CD4-positive, alpha-beta T cell treated with Interleukin-1 beta for 1 hour (primary cell): ENCODE measurements around the gene BHLHA15.

Source experiments
- DNase-seq, 2 donors: peaks; one replicate each; pipeline ENCODE4 v3.0.0-alpha.2; 2020 to 2022

BHLHA15 gene

DNA sequence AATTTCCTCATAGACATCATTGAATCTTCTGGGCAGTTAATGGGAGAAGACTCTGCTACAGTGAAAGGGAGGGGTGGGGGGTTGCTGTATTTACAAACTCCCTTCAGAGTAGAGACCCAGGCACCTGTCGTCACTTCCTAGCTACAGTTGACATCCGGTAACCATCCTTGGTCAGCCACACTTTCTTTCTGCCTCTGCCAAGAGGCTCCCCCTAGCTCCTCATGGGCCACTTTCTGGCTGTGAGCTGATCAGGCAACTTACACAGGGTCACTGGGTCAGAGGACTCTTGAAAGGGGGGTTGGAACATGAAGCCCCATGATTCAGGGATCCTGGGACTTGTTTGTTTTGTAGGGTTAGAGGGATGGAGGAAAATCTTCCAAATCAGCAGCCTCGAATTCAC, 39.5 kb downstream of the BHLHA15 start:
- peak; percentile 52 to 69 for DNase-seq

GRCh38 chr7:98251231-98251600, 40.0 kb downstream of the BHLHA15 start:
- DNase-seq, result peak; percentile 56 to 70

DNA sequence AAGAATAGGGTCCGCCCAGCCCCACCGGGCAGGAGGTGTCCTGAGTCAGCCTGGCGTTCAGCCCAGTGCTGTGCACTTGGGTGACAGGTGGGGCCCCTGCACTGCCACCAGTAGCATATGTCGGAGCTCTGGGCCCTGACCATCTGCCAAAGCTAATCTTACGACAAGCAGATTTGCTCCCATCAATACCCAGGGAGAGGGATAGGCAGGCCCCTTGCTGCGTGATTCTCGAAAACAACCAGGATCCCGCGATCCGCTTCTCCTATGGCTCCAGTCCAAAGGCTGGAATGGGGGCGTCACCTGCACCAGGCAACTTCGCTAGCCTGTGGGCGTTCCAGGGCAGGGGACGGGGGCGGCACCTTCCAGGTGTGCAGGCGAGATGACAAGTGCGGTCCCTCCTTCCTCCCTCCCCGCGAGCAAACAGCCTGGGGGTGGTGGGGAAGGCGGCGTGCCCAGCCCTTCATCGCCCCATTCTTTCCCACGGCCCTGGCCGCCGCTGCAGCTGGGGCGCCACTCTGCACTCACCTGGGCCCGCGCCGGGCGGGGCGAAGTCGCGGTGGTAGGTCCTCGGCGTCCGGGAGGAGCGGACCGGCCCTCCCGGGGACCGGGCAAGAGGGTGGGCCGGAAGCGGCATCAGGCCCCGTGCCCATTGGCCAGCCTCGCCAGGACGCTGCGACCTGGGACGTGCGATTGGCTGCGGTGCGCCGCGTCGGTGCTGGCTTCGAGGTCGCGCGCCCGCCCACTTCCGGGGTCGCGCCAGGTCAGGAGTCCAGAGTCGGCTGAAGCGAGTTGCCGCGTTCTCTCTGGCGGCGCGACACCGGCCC, 40.6 kb downstream of the BHLHA15 start, which contains the start of gene TECPR1:
TSS of gene TECPR1 (minus strand) at position 632 of the 824 bp plus-strand sequence. CDS start 6,086 bp downstream, outside the sequence.
- DNase-seq, result peak; percentile 88

- DNase-seq, result no peak
These were observed 41.3 kb downstream of the BHLHA15 start for GRCh38 chr7:98252425-98253054.

- DNase-seq, result no peak
These were observed 43.3 kb downstream of the BHLHA15 start for GRCh38 chr7:98254516-98254915.

GRCh38 chr7:98254951-98255610, 43.8 kb downstream of the BHLHA15 start:
- DNase-seq, result peak in 1 of 2 donors; percentile 33

DNA sequence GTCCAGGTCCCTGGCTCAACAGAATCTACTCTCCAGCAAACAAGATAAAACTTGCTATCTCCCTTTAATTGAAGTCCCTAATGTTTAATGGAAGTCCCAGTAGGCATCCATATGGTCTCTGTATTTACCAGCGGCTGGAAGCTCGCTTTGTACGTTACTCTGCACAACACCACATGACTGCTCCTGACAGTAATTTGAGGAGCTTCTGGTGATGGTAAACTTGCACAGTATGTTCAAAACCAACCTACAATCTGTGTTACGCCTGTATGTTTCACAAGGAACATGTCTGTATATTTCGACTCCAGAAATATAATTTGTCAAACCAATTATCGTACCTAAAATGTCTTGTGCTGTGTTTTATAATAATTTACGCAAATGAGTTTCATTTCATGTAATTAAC, 45.2 kb downstream of the BHLHA15 start:
- DNase-seq, result no peak

DNA sequence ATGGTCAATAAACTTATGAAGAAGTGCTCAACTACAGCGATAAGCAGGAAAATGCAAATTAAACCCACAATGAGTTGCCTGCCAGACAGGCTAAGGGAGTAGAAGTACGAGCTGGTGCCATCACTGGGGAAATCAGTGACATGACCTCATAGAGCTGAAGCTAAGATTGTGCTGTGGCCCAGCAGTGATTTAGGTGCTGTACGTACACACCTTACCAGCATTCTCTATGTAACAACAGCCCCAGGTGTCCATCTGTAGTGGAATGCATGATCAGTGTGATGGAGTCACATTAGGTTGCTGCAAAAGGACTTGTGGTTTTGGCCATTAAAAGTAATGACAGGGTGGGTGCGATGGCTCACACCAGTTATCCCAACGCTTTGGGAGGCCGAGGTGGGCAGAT, 46.5 kb downstream of the BHLHA15 start:
- no peak for DNase-seq
